Dermis microvascular lymphatic vessel endothelial cell (primary cell): ENCODE data around the gene SRRM1. TPM values are rescaled to one million over a fixed set of nuclear protein-coding genes. Genes with fewer than 3 reads are reported as not detected.
A peak's percentile ranks its signal among the peaks of the same experiment; 100 is the strongest.

Experiments used
- DNase-seq, 2 donors: peaks; one replicate each; pipeline versions ENCODE4 v3.0.0 to v3.0.0-alpha.2; 2010; ENCODE audit warnings: low read depth in 2 of 2
- total RNA-seq: library from RNA; depleted of rRNA; stranded (reverse); fragments of >200 nt; gene quantifications from 2 replicates; pipeline ENCODE4 v1.2.1, GENCODE V29; 2014

SRRM1 gene
- 13.5 and 19.3 TPM in 2 replicates for total RNA-seq

- peak; percentile 100 for DNase-seq
Measured at GRCh38 chr1:24642481-24643362, at the start of gene SRRM1. Gene SRRM1 (plus strand): TSS chr1:24643302. CDS start chr1:24643327, 25 bp downstream.

DNA sequence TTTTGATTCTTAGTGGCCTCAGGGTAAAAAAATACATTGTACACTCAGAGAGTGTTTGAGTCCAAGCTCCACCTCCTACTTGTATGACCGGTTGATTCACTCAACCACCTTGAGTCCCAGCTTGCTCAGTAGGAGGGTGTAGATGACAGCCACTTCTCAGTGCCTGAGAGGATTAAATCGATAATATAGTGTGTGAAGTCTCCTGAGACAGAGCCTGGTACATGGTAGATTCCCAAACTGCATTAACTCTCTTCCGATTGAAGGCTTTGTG is 48.8 kb upstream of the SRRM1 start:
- DNase-seq, result no peak

DNA sequence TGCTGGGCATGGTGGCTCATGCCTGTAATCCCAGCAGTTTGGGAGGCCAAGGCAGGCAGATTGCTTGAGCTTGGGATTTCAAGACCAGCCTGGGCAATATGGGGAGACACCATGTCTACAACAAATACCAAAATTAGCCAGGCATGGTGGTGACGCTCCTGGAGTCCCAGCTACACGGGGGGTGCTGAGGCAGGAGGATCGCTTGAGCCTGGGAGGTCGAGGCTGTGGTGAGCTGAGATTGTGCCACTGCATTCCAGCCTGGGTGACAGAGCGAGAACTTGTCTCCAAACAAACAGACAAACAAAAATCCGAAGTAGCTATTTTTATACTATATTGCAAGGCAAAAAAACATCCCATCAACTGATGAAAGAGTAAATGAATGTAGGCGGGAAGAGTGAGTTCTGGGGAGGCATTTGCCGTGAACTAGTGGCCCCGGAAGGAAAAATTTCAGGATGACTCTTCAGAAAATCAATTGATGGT is 46.7 kb upstream of the SRRM1 start:
- no peak for DNase-seq

- no peak for DNase-seq
Measured at GRCh38 chr1:24599265-24599664, 43.8 kb upstream of the SRRM1 start.

GRCh38 chr1:24600551-24600950 is 42.6 kb upstream of the SRRM1 start:
- no peak for DNase-seq

DNA sequence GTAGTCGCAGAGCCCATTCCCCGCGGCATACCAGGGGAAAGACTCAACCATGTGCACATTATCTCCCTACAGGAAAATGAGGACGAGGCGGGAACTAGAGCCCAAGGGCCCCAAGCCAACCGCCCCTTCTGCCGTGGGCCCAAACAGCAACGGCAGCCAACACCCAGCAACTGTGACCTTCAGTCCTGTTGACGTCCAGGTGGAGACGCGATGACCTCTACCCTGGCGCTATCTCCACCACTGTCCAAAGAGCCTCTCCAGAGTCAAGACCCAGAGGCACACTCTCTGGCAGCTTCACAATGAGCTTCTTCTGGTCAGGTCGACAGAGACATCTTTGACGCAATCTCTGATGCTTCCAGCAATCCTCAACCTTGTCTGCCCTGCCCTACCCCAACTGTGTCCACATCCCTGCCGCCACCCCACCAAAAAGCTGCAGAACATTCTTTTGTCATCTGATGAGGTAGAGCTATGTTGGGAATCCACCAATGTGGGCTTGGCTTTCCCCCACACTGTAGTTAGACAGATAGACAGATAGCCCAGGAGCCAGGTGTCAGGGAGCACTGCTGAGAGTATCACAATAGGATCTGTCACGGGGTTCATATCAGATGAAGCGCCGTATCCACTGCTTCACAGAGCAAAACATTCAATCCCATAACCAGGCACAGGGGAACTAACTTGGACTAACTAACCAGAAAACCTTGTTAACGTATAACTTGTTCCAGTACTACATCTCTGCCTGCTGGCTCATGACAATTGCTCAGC is 37.4 kb upstream of the SRRM1 start:
- DNase-seq, result no peak

- no peak for DNase-seq
Measured at GRCh38 chr1:24606296-24606605, 36.9 kb upstream of the SRRM1 start.

DNA sequence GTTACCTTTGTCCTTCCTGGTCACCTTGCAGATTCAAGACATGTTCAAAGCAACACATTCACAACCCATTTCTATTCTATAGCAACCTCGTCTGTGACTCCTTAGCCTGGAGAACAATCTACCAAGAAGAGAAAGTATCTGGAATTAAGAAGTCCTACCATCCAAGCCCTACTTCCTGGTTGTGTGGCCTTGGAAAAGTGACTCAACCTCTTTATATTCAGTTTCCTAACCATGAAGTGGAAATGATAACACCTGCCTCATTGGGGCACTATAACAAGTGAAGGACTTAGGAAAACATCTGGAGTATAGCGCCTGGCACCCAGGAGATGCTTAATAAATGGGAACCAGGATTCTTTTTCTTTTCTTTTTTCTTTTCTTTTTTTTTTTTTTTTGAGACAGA is 36.5 kb upstream of the SRRM1 start:
- DNase-seq, result no peak

DNA sequence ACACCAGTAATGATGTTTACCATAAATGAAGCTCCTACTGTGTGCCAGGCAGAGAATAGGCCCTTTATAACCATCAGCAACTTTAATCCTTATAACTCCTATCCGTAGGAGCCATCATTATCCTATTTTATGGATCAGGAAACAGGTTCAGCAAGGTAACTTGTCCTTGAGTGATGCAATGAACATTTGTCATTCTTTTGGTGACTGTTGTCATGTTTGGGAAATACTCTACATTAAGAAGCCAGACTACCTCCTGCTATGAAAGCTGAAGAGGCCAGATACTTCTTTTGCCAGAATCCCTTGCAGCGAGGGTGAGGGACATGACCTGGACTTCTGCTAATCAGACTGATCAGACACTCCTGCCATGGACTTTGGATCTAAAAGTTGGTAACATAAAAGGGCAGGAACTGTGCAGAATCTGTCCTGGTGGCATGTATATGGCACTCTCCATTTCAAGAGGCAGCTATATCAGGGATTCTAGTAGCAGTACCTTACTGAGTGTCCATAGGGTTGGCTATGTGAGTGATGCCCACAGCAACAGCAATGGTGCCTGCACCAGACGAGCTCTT is 33.1 kb upstream of the SRRM1 start:
- no peak for DNase-seq

DNA sequence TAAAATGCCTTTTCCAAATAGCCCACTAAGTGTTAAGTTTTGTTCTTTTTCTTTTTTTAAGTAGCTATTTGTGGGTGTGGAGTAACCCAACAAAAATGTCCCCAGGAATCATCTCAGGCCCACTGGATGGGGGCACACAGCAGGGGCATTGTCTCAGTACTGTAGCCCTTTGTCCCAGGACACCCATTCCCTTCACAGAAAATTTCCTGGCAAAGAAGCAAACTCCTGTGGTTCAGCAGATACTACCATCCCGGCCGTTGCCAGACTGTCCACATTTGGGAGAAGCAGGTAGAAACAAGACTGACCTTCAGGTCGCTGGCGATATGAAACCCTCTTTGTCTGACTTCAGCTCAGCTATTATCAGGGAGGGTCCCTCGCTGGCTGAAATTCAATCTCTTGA is 23.7 kb upstream of the SRRM1 start:
- DNase-seq, result no peak

GRCh38 chr1:24620678-24621077 is 22.4 kb upstream of the SRRM1 start:
- no peak for DNase-seq

- no peak for DNase-seq
Measured at GRCh38 chr1:24621121-24621520, 22.0 kb upstream of the SRRM1 start.

DNA sequence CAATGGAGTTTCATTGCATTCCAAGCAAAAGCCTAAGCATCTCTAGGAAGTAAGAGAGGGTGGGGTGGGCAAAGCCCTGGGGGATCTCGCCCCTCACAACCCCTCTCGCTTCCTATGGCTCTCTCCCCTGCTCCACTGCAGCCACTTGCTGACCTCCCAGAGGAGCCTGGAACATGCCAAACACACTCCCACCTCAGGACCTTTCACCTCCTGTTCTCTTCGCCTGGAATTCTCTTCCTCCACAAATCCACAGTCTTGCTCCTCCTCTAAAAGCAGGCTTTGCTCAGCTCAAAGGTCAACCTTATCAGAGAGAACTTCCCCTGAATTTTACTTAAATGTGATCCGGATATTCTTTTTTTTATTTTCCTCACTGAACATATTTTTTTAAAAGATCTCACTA is 20.9 kb upstream of the SRRM1 start:
- no peak for DNase-seq

DNA sequence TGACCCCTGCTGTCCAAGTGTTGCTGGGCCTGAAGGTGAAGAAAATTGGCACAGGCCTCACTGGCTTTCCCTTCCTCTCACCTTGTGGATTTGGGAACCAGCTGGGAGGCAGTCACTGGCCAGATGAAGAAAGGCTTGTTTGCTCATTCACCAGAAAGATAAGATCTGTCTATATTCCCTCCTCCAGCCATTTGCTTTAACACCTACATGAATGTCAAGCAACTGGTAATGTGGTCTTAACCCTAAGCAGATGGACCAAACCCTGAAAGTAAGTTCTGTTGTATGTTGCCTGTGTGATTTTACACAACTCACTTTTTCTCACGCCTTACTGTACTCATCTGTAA is 10.3 kb upstream of the SRRM1 start:
- DNase-seq, result no peak

DNA sequence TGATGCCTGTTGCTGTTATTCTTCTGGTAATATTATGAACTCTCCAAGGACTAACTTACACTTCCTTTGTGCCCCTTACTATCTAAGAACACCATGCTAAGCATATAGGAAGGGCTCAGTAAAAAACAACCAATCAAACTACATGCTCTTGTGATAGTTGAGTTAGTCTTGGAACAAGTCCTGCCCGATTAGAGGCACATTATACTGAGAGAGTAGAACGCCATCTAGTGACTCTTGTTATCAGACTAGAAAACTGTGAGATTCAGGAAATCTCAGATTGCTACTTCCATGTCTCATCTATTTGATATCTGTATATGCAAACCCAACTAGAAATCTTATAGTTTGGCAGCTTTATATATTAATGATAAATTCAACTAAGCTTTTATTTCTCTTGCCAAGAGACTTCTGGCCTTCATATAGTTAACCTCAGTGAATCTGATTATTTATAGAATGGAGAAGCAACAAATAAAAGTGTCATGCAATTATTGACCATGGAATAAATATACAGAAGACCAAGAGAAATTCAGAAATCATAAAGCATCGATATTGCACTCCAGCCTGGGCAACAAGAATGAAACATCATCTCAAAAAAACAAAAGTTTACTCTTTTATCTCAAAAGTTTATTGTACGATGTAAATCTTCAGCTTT is 7.8 kb upstream of the SRRM1 start:
- DNase-seq, result peak; percentile 45 to 74

- no peak for DNase-seq
Measured at GRCh38 chr1:24636661-24637357, 6.3 kb upstream of the SRRM1 start.

- DNase-seq, result no peak
Measured at GRCh38 chr1:24639094-24639493, 4.0 kb upstream of the SRRM1 start.

- DNase-seq, result no peak
Measured at GRCh38 chr1:24639881-24640280, 3.2 kb upstream of the SRRM1 start.

DNA sequence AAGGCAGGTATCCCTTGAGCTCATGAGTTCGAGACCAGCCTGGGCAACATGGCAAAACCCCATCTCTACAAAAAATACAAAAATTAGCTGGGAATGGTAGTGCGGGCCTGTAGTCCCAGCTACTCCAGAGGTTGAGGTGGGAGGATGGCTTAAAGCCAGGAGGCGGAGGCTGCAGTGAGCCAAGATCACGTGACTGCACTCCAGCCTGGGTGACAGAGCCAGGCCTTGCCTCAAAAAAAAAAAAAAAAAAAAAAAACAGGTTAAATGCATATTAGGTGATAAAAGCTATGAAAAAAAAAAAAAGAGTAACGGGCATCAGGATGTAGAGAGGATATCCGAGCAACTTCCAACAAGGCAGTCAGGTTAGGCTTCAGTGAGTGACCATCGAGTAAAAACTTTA is 2.8 kb upstream of the SRRM1 start:
- DNase-seq, result no peak

DNA sequence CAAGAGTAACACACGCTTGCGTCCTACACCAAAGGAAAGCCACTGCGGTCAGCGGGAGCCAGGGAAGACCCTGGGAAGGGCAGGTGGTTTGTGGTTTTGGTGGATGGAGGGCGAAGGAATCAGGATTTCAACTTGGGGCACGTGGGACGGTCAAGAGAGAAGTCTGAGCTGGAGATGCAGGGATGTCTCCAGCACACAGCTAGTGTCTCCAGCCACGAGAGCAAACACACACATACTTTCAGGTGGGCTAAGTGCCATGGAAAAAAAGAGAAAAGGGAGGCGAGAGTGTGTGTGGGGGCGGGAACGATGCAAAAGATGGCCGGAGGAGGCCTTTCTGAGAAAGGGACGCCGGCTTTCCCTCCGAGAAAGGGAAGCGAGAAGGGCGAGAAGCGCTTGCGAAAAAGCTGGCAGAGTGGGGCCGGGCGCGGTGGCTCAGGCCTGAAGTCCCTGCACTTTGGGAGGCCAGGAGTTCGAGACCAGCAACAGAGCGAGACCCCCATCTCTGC is 1.4 kb upstream of the SRRM1 start:
- peak in 1 of 2 donors; percentile 16 for DNase-seq

GRCh38 chr1:24643363-24644099 is 429 bp downstream of the SRRM1 start:
- DNase-seq, result peak in 1 of 2 donors; percentile 9
